H1 (cell line): Measurements from ENCODE around the gene SF3B3. TPM values are rescaled to one million over a fixed set of nuclear protein-coding genes. Genes with fewer than 3 reads are reported as not detected.

Source experiments
- BRCA1 ChIP-seq: IDR thresholded peaks from 2 replicates; pipeline ENCODE4 v1.6.1; 2012; ENCODE audit warnings: low read depth, low read length, improper control_type of control experiment
- GABPA ChIP-seq: IDR thresholded peaks from 2 replicates; pipeline ENCODE4 v1.6.1; 2011; ENCODE audit warnings: mild to moderate bottlenecking, low read length, moderate library complexity, borderline replicate concordance; ENCODE audit not compliant: insufficient read depth
- POU5F1 ChIP-seq: IDR thresholded peaks from 2 replicates; pipeline ENCODE4 v1.6.1; 2011; ENCODE audit warnings: low read depth, mild to moderate bottlenecking, low read length, moderate library complexity
- polyA plus RNA-seq, 7 experiments: library from polyadenylated mRNA; depleted of rRNA in 3 of 7; stranded (reverse) in 5 of 7; unstranded in 2 of 7; fragments of >200 nt in 5 of 7; fragments of 200-250 nt in 2 of 7; gene quantifications; 1 replicate in 5 of 7; 2 replicates in 1 of 7; 4 replicates in 1 of 7; pipeline versions ENCODE4 v1.2.1 to v1.2.3, GENCODE V29; 2011 to 2013; ENCODE audit warnings: missing spikeins in 2 of 7, mixed read lengths in 2 of 7
- total RNA-seq: library from RNA; stranded (reverse); fragmentation: NEBNext Ultra II Directional; extraction: Animal tissue kit (Norgen Biotek cat#: 25700); gene quantifications from 2 replicates; pipeline ENCODE4 v1.2.1, GENCODE V29; 2021

Gene SF3B3
- total and polyA plus RNA-seq, 2 of the 8 experiments (the other 6 are each of a cell fraction or from before 2014, with no cell fraction given): 241 to 521 TPM

- no peak for TF ChIP-seq GABPA
- no peak for TF ChIP-seq BRCA1
- no peak for TF ChIP-seq POU5F1
These were observed 45.4 kb upstream of the SF3B3 start (continued) for GRCh38 chr16:70478169-70478568.
